ENCODE results near the gene U2SURP. TPM values are rescaled to one million over a fixed set of nuclear protein-coding genes. Genes with fewer than 3 reads are reported as not detected.
A peak's percentile ranks its signal among the peaks of the same experiment; 100 is the strongest.

Gene U2SURP
- total and polyA plus RNA-seq, 2 donors (not counting 1 experiment from before 2014, with no cell fraction given) = 39.1 to 44.8 TPM

DNA sequence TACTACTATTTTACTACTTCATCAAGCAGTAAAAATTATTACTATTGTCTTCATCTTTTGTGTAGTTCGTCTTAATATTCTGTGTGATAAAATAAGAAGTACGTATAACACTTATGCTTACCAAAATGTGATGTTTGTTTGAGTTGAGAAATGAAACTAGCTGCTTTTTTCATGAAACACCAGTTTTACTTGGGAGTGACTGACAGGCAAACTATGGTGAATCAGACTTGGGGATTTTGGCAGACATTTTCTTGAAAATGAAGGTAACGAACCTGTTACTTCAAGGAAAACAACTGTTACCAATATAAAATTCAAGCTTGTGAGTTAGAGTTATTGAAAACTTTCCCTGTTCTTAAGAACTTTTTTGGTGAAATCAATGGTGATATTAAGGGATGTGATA is 10.3 kb downstream of the U2SURP start:
- H2AFZ ChIP-seq (ENCODE audit: low read length) = no peak overlapping the region
- peaks cover 3% of the 10 kb centered on the region for H3K36me3 ChIP-seq (ENCODE audit: control insufficient read depth, insufficient read depth, low read length)
- peaks cover 2% of the 10 kb centered on the region for H3K4me1 ChIP-seq (ENCODE audit: control insufficient read depth, extremely low read depth, insufficient read depth, low read length)
- DNase-seq (ENCODE audit: low read depth in 2 of 2) = no peak
- no peak overlapping the region for H3K9ac ChIP-seq (ENCODE audit: insufficient read depth, low read length)
- H3K27ac ChIP-seq (ENCODE audit: insufficient read depth, low read length) = no peak overlapping the region
- H3K27me3 ChIP-seq (ENCODE audit: control insufficient read depth, insufficient read depth, low read length) = no peaks in the 10 kb centered on the region
- H3K9me3 ChIP-seq (ENCODE audit: control insufficient read depth, insufficient read depth, low read depth, low read length) = no peaks in the 10 kb centered on the region
- no peaks in the 10 kb centered on the region for H4K20me1 ChIP-seq (ENCODE audit: control insufficient read depth, extremely low read depth, insufficient read depth, low read length)
- no peak overlapping the region for H3K4me2 ChIP-seq (ENCODE audit: extremely low read depth, insufficient read depth, low read length)
- no peak for TF ChIP-seq EZH2 (IDR thresholded peaks at IDR 0.05; ENCODE audit: low read length, missing control alignments)
- TF ChIP-seq, protein P1, sequence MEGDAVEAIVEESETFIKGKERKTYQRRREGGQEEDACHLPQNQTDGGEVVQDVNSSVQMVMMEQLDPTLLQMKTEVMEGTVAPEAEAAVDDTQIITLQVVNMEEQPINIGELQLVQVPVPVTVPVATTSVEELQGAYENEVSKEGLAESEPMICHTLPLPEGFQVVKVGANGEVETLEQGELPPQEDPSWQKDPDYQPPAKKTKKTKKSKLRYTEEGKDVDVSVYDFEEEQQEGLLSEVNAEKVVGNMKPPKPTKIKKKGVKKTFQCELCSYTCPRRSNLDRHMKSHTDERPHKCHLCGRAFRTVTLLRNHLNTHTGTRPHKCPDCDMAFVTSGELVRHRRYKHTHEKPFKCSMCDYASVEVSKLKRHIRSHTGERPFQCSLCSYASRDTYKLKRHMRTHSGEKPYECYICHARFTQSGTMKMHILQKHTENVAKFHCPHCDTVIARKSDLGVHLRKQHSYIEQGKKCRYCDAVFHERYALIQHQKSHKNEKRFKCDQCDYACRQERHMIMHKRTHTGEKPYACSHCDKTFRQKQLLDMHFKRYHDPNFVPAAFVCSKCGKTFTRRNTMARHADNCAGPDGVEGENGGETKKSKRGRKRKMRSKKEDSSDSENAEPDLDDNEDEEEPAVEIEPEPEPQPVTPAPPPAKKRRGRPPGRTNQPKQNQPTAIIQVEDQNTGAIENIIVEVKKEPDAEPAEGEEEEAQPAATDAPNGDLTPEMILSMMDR (conservative IDR thresholded peaks at IDR 0.05 in 1 of 2, IDR thresholded peaks at IDR 0.05 in 1 of 2; ENCODE audit: low read depth in 1 of 2, low read length in 2 of 2) = no peak
- H3K4me3 ChIP-seq (replicated peaks in 1 of 4; ENCODE audit: control extremely low read depth in 1 of 4, insufficient read depth in 1 of 4, low read depth in 3 of 4, low read length in 4 of 4) = no peak overlapping the region
- H3K79me2 ChIP-seq (ENCODE audit: control insufficient read depth, insufficient read depth, low read length) = peaks cover 60% of the 10 kb centered on the region

DNA sequence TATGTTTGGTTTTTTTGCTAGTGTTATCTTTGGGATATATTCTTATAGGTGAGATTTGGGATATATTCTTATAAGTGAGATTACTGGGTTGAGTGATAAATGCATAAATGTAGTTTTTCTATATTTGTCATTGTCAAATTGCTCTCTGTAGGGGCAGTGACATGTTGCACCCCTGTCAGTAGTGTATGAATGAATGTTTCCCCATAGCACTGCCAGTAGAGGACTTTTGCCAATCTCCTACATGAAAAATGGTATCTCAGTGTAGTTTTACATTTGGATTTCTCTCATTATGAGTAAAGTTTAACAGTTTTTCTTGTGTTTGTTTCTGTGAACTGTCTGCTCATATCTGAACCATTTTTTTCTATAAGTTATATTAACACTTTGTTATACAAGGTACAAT is 13.6 kb downstream of the U2SURP start:
- no peak for DNase-seq (ENCODE audit: low read depth in 2 of 2)
- Histone ChIP-seq H3K9me3 (ENCODE audit: control insufficient read depth, insufficient read depth, low read depth, low read length) (no peaks in the 10 kb centered on the region), H3K27ac (ENCODE audit: insufficient read depth, low read length) (no peak overlapping the region), H3K9ac (ENCODE audit: insufficient read depth, low read length) (no peak overlapping the region), H2AFZ (ENCODE audit: low read length) (no peak overlapping the region), H3K4me2 (ENCODE audit: extremely low read depth, insufficient read depth, low read length) (no peak overlapping the region), H4K20me1 (ENCODE audit: control insufficient read depth, extremely low read depth, insufficient read depth, low read length) (no peaks in the 10 kb centered on the region), H3K36me3 (ENCODE audit: control insufficient read depth, insufficient read depth, low read length) (peaks cover 8% of the 10 kb centered on the region), H3K27me3 (ENCODE audit: control insufficient read depth, insufficient read depth, low read length) (no peaks in the 10 kb centered on the region), H3K4me3 (replicated peaks in 1 of 4; ENCODE audit: control extremely low read depth in 1 of 4, insufficient read depth in 1 of 4, low read depth in 3 of 4, low read length in 4 of 4) (no peak overlapping the region), H3K4me1 (ENCODE audit: control insufficient read depth, extremely low read depth, insufficient read depth, low read length) (peaks cover 2% of the 10 kb centered on the region), H3K79me2 (ENCODE audit: control insufficient read depth, insufficient read depth, low read length) (peaks cover 30% of the 10 kb centered on the region)
- no peak for TF ChIP-seq EZH2 (IDR thresholded peaks at IDR 0.05; ENCODE audit: low read length, missing control alignments)
- TF ChIP-seq, protein P1 (conservative IDR thresholded peaks at IDR 0.05 in 1 of 2, IDR thresholded peaks at IDR 0.05 in 1 of 2; ENCODE audit: low read depth in 1 of 2, low read length in 2 of 2) = no peak

DNA sequence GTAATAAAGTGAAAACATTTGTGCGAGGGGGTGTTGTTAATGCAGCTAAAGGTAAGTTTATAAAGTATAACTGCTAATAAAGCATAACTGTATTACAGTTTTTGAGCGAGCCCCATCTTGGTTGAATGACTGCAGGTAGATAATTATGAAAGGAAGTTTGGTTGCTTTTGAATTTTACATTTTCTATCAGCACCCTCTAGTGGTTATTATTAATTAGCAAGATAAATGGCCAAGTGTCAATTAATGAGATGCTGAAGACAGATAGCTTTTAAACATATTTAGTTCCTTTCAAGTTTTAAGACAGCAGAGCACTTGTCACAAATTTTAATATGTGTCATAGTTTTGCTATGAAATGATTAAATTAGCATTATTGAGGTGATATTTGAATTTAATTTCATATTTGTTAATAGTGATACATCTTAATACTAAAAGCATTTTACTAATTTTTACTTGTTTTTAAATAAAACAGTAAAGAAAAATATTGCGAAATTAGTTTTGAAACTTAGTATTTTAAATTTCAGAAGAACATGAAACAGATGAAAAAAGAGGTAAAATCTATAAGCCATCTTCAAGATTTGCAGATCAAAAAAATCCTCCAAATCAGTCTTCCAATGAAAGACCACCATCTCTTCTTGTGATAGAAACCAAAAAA is 15.1 kb downstream of the U2SURP start:
- TF ChIP-seq EZH2 (IDR thresholded peaks at IDR 0.05; ENCODE audit: low read length, missing control alignments) = no peak
- TF ChIP-seq, protein P1 (conservative IDR thresholded peaks at IDR 0.05 in 1 of 2, IDR thresholded peaks at IDR 0.05 in 1 of 2; ENCODE audit: low read depth in 1 of 2, low read length in 2 of 2) = peak in 1 of 2 donors; percentile 34
- H3K36me3 ChIP-seq (ENCODE audit: control insufficient read depth, insufficient read depth, low read length) = peaks cover 8% of the 10 kb centered on the region
- H3K27ac ChIP-seq (ENCODE audit: insufficient read depth, low read length) = no peak overlapping the region
- no peaks in the 10 kb centered on the region for H4K20me1 ChIP-seq (ENCODE audit: control insufficient read depth, extremely low read depth, insufficient read depth, low read length)
- peaks cover 16% of the 10 kb centered on the region for H3K79me2 ChIP-seq (ENCODE audit: control insufficient read depth, insufficient read depth, low read length)
- no peaks in the 10 kb centered on the region for H3K27me3 ChIP-seq (ENCODE audit: control insufficient read depth, insufficient read depth, low read length)
- no peak for DNase-seq (ENCODE audit: low read depth in 2 of 2)
- H3K4me3 ChIP-seq (replicated peaks in 1 of 4; ENCODE audit: control extremely low read depth in 1 of 4, insufficient read depth in 1 of 4, low read depth in 3 of 4, low read length in 4 of 4) = no peak overlapping the region
- no peaks in the 10 kb centered on the region for H3K9me3 ChIP-seq (ENCODE audit: control insufficient read depth, insufficient read depth, low read depth, low read length)
- H3K4me2 ChIP-seq (ENCODE audit: extremely low read depth, insufficient read depth, low read length) = no peak overlapping the region
- H3K9ac ChIP-seq (ENCODE audit: insufficient read depth, low read length) = no peak overlapping the region
- no peak overlapping the region for H2AFZ ChIP-seq (ENCODE audit: low read length)
- no peaks in the 10 kb centered on the region for H3K4me1 ChIP-seq (ENCODE audit: control insufficient read depth, extremely low read depth, insufficient read depth, low read length)

Measured in fibroblast of lung (primary cell).